Measurements from ENCODE around the gene COPS7A.

COPS7A gene

DNA sequence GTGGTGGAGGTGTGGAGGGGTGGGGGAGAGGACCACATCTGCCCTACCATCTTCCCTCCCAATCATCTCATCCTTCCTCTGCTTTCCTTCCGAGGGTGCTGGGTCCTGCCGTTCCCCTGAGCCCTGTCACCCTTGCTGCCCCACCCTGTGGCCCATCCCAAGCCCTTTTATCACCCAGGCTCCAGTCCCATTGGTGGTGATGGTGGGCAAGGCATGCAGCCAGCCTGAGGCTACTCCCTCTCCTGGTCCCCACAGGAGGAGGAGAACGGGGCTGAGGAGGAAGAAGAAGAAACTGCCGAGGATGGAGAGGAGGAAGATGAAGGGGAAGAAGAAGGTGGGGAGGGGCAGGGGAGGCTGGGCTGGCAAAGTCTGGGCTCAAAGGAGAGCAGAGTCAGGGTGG lies 45.8 kb downstream of the COPS7A start:
- no peak for ATAC-seq (ENCODE audit: insufficient read depth, low read depth)
- Histone ChIP-seq H3K4me1 (ENCODE audit: insufficient read depth, low read length) (peaks cover 23% of the 10 kb centered on the region), H3K79me2 (ENCODE audit: insufficient read depth, low read length) (no peaks in the 10 kb centered on the region), H3K9ac (ENCODE audit: low read depth, low read length) (no peak overlapping the region), H3K27me3 (ENCODE audit: insufficient read depth, low read length, poor library complexity) (peaks cover 39% of the 10 kb centered on the region), H3K36me3 (ENCODE audit: insufficient read depth, low read length) (no peaks in the 10 kb centered on the region), H2AFZ (ENCODE audit: low read depth, low read length) (no peak overlapping the region), H3K27ac (ENCODE audit: low read length) (no peak overlapping the region), H3K9me3 (ENCODE audit: insufficient read depth, low read length, severe bottlenecking) (no peaks in the 10 kb centered on the region), H3K4me3 (ENCODE audit: low read depth in 1 of 2, low read length in 2 of 2) (no peak overlapping the region), H4K20me1 (ENCODE audit: insufficient read depth, low read length) (peaks cover 11% of the 10 kb centered on the region), H3K4me2 (ENCODE audit: insufficient read depth, low read length) (no peak overlapping the region)
- DNase-seq: no peak
- TF ChIP-seq CTCF (IDR thresholded peaks at IDR 0.05; ENCODE audit: borderline replicate concordance, extremely low read depth, low read length, poor library complexity, severe bottlenecking) (no peak), EZH2 (IDR thresholded peaks at IDR 0.05; ENCODE audit: borderline replicate concordance, low read depth, low read length, severe bottlenecking) (no peak)

GRCh38 chr12:6770094-6770493 lies 46.2 kb downstream of the COPS7A start:
- peaks cover 11% of the 10 kb centered on the region for H4K20me1 ChIP-seq (ENCODE audit: insufficient read depth, low read length)
- TF ChIP-seq CTCF (IDR thresholded peaks at IDR 0.05; ENCODE audit: borderline replicate concordance, extremely low read depth, low read length, poor library complexity, severe bottlenecking): no peak
- no peak for TF ChIP-seq EZH2 (IDR thresholded peaks at IDR 0.05; ENCODE audit: borderline replicate concordance, low read depth, low read length, severe bottlenecking)
- no peak overlapping the region for H3K4me2 ChIP-seq (ENCODE audit: insufficient read depth, low read length)
- peaks cover 35% of the 10 kb centered on the region for H3K27me3 ChIP-seq (ENCODE audit: insufficient read depth, low read length, poor library complexity)
- H3K27ac ChIP-seq (ENCODE audit: low read length): no peak overlapping the region
- no peak overlapping the region for H3K9ac ChIP-seq (ENCODE audit: low read depth, low read length)
- DNase-seq (no peak), ATAC-seq (ENCODE audit: insufficient read depth, low read depth) (no peak)
- no peak overlapping the region for H2AFZ ChIP-seq (ENCODE audit: low read depth, low read length)
- no peaks in the 10 kb centered on the region for H3K9me3 ChIP-seq (ENCODE audit: insufficient read depth, low read length, severe bottlenecking)
- no peaks in the 10 kb centered on the region for H3K36me3 ChIP-seq (ENCODE audit: insufficient read depth, low read length)
- H3K4me3 ChIP-seq (ENCODE audit: low read depth in 1 of 2, low read length in 2 of 2): no peak overlapping the region
- peaks cover 23% of the 10 kb centered on the region for H3K4me1 ChIP-seq (ENCODE audit: insufficient read depth, low read length)
- no peaks in the 10 kb centered on the region for H3K79me2 ChIP-seq (ENCODE audit: insufficient read depth, low read length)

- no peak overlapping the region for H3K27ac ChIP-seq (ENCODE audit: low read length)
- ATAC-seq (ENCODE audit: insufficient read depth, low read depth): no peak
- H4K20me1 ChIP-seq (ENCODE audit: insufficient read depth, low read length): peaks cover 11% of the 10 kb centered on the region
- TF ChIP-seq CTCF (IDR thresholded peaks at IDR 0.05; ENCODE audit: borderline replicate concordance, extremely low read depth, low read length, poor library complexity, severe bottlenecking) (no peak), EZH2 (IDR thresholded peaks at IDR 0.05; ENCODE audit: borderline replicate concordance, low read depth, low read length, severe bottlenecking) (no peak)
- H3K4me1 ChIP-seq (ENCODE audit: insufficient read depth, low read length): peaks cover 18% of the 10 kb centered on the region
- no peaks in the 10 kb centered on the region for H3K9me3 ChIP-seq (ENCODE audit: insufficient read depth, low read length, severe bottlenecking)
- peaks cover 30% of the 10 kb centered on the region for H3K27me3 ChIP-seq (ENCODE audit: insufficient read depth, low read length, poor library complexity)
- no peak for DNase-seq
- no peaks in the 10 kb centered on the region for H3K79me2 ChIP-seq (ENCODE audit: insufficient read depth, low read length)
- no peak overlapping the region for H3K4me2 ChIP-seq (ENCODE audit: insufficient read depth, low read length)
- H3K36me3 ChIP-seq (ENCODE audit: insufficient read depth, low read length): no peaks in the 10 kb centered on the region
- no peak overlapping the region for H2AFZ ChIP-seq (ENCODE audit: low read depth, low read length)
- no peak overlapping the region for H3K4me3 ChIP-seq (ENCODE audit: low read depth in 1 of 2, low read length in 2 of 2)
- no peak overlapping the region for H3K9ac ChIP-seq (ENCODE audit: low read depth, low read length)
Observed at GRCh38 chr12:6770600-6770999, 46.8 kb downstream of the COPS7A start.

DNA sequence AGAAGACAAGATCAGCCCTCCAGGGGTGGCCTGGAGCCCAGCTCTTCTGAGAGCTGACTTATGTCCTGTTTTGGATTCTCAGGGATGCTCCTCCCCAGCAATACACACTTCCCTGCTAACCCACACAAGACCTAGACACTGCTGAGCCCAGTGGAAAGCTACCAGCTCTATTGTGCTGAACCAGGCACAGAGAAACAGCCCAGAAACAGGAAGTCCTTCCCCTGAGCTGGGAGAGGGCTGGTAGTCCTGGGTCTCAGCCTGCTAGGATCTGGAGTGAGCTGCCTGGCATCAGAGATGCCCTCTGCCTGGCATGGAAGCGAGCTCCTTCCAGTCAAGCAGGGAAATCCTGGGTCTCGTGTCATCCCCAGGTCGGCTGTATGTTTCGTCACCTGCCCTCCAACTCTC lies 47.2 kb downstream of the COPS7A start:
- Histone ChIP-seq H3K4me1 (ENCODE audit: insufficient read depth, low read length) (peaks cover 14% of the 10 kb centered on the region), H2AFZ (ENCODE audit: low read depth, low read length) (no peak overlapping the region), H3K4me2 (ENCODE audit: insufficient read depth, low read length) (no peak overlapping the region), H4K20me1 (ENCODE audit: insufficient read depth, low read length) (peaks cover 11% of the 10 kb centered on the region), H3K9ac (ENCODE audit: low read depth, low read length) (no peak overlapping the region), H3K36me3 (ENCODE audit: insufficient read depth, low read length) (no peaks in the 10 kb centered on the region), H3K27me3 (ENCODE audit: insufficient read depth, low read length, poor library complexity) (peaks cover 25% of the 10 kb centered on the region), H3K4me3 (ENCODE audit: low read depth in 1 of 2, low read length in 2 of 2) (no peak overlapping the region), H3K27ac (ENCODE audit: low read length) (no peak overlapping the region), H3K79me2 (ENCODE audit: insufficient read depth, low read length) (no peaks in the 10 kb centered on the region), H3K9me3 (ENCODE audit: insufficient read depth, low read length, severe bottlenecking) (no peaks in the 10 kb centered on the region)
- DNase-seq: no peak
- TF ChIP-seq CTCF (IDR thresholded peaks at IDR 0.05; ENCODE audit: borderline replicate concordance, extremely low read depth, low read length, poor library complexity, severe bottlenecking) (no peak), EZH2 (IDR thresholded peaks at IDR 0.05; ENCODE audit: borderline replicate concordance, low read depth, low read length, severe bottlenecking) (no peak)
- no peak for ATAC-seq (ENCODE audit: insufficient read depth, low read depth)

Data from DND-41 (cell line).